Bronchial epithelial cell (primary cell): ENCODE data around the gene BCAR1. TPM values are rescaled to one million over a fixed set of nuclear protein-coding genes. Genes with fewer than 3 reads are reported as not detected.

Experiments used
- DNase-seq: peaks from one replicate; pipeline ENCODE4 v3.0.0-alpha.2; 2010; ENCODE audit warnings: low read depth
- FAIRE-seq: peaks from 2 replicates; lab custom pipeline; 2011; peaks lifted over from hg19 to GRCh38; lab: Jason Lieb, UNC
- H3K27me3 ChIP-seq: 2 replicates; pipeline ENCODE4 v1.5.1; 2011; ENCODE audit warnings: low read length; ENCODE audit not compliant: control insufficient read depth, insufficient read depth
- H3K36me3 ChIP-seq: 2 replicates; pipeline ENCODE4 v1.5.1; 2011; ENCODE audit warnings: low read length; ENCODE audit not compliant: control insufficient read depth, insufficient read depth
- H3K4me3 ChIP-seq: 2 replicates; pipeline ENCODE4 v1.5.1; 2011; ENCODE audit warnings: mild to moderate bottlenecking, low read depth, low read length, control low read depth
- total RNA-seq: library from RNA; depleted of rRNA; stranded (reverse); fragments of >200 nt; gene quantifications from 2 replicates; pipeline ENCODE4 v1.2.1, GENCODE V29; 2014
- TF ChIP-seq, protein P1 (sequence below): IDR thresholded peaks from 2 replicates; pipeline ENCODE4 v1.5.1; 2011; ENCODE audit warnings: mild to moderate bottlenecking, moderate library complexity, low read length, control low read depth, inconsistent platforms; ENCODE audit not compliant: insufficient read depth, severe bottlenecking

The BCAR1 gene
- total RNA-seq, 1 donor from 2014 or later, result 44.2 TPM

DNA sequence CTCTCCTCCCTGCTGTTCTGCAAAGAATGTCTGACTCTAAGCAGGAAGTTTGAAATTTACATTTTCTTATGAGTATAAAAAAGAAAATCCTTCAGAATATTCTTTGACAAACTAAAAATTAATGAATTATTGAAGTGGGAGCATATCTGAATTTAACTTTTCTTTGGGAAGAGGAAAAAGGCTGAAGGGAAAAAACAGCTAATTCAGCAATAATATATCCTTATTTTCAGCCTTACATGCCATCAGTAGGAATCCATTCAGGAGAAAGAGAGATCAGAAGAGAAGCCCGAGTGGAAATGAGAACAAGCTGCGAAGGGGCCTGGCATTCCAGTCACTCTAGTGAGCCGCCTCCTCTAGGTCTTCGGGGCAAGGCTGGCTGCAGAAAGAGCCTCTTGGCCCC, 41.7 kb upstream of the BCAR1 start:
- DNase-seq, result no peak
- TF ChIP-seq, protein P1, sequence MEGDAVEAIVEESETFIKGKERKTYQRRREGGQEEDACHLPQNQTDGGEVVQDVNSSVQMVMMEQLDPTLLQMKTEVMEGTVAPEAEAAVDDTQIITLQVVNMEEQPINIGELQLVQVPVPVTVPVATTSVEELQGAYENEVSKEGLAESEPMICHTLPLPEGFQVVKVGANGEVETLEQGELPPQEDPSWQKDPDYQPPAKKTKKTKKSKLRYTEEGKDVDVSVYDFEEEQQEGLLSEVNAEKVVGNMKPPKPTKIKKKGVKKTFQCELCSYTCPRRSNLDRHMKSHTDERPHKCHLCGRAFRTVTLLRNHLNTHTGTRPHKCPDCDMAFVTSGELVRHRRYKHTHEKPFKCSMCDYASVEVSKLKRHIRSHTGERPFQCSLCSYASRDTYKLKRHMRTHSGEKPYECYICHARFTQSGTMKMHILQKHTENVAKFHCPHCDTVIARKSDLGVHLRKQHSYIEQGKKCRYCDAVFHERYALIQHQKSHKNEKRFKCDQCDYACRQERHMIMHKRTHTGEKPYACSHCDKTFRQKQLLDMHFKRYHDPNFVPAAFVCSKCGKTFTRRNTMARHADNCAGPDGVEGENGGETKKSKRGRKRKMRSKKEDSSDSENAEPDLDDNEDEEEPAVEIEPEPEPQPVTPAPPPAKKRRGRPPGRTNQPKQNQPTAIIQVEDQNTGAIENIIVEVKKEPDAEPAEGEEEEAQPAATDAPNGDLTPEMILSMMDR, result no peak
- peaks cover 7% of the 10 kb centered on the region for H3K36me3 ChIP-seq
- H3K27me3 ChIP-seq, result no peaks in the 10 kb centered on the region
- no peak overlapping the region for H3K4me3 ChIP-seq
- no peak for FAIRE-seq

DNA sequence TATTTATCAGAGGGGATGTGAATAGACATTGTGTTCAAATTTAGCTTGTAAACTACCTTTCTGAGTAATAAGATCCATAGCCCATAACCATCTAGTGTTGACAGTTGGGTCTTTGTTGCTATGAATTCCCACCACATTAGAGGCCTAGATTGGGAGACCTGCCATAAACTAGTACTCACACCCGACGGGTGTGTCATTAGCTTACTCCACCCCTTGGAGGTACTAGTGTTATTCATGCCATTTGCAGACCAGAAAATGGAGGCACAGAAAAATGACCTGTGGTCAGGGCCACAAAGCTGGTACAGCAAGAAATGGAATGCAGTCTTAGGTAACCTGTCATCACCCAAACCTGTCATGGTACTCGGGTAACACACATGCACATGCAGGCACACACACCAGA, 41.3 kb upstream of the BCAR1 start:
- H3K36me3 ChIP-seq, result peaks cover 7% of the 10 kb centered on the region
- FAIRE-seq, result no peak

DNA sequence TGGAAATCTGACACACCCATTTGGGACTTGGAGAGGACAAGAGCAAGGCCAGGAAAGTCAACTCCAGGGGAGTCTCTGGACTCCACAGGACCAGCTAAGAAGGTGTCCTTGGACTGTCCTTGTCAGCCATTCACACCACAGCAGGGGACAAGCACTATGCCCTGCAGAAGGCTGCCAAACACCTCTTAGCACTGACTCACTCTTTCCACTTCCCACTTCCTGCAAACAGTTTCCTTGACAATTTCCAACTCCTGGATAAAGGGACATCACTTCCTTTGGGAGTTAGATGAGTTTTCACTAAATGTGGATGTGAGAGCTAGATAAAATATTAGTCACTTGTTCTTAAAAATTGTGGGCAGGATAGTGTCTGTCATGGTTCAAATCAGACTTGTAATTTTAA, 37.8 kb upstream of the BCAR1 start:
- peaks cover 6% of the 10 kb centered on the region for H3K36me3 ChIP-seq
- FAIRE-seq (no peak), DNase-seq (peak; percentile 28)
- no peak overlapping the region for H3K4me3 ChIP-seq
- H3K27me3 ChIP-seq, result no peaks in the 10 kb centered on the region
- TF ChIP-seq, protein P1, result no peak

More for the DNA sequence above, 41.3 kb upstream of the BCAR1 start:
- peak; percentile 34 for DNase-seq
- TF ChIP-seq, protein P1, result no peak
- Histone ChIP-seq H3K4me3 (no peak overlapping the region), H3K27me3 (no peaks in the 10 kb centered on the region)

DNA sequence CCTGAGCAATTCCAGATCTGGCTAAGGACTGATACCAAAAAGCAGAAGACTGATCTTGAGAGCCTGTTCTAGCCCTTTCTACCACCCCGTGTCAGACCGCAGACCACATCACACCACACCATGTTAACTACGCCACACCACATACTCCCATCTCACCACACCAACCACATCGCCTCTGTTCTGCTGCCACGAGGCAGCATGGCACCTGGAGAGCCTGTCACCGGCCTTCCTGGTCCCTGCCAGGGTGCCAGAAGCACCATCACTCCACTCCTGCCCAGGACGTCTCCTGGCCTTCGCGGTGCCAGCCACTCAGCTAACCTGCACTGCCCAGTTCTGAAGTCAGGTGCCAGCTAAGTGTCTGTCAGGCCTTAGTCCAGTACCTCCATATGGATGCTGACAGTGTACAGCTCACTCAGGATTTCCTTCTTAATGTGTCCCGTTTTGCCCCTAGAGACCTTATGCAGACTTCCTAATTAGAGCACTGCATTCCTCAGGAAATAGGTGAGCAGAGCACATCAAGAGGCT, 37.2 kb upstream of the BCAR1 start:
- no peak overlapping the region for H3K4me3 ChIP-seq
- FAIRE-seq (no peak), DNase-seq (no peak)
- H3K36me3 ChIP-seq, result peaks cover 6% of the 10 kb centered on the region
- H3K27me3 ChIP-seq, result no peaks in the 10 kb centered on the region
- TF ChIP-seq, protein P1, result no peak

DNA sequence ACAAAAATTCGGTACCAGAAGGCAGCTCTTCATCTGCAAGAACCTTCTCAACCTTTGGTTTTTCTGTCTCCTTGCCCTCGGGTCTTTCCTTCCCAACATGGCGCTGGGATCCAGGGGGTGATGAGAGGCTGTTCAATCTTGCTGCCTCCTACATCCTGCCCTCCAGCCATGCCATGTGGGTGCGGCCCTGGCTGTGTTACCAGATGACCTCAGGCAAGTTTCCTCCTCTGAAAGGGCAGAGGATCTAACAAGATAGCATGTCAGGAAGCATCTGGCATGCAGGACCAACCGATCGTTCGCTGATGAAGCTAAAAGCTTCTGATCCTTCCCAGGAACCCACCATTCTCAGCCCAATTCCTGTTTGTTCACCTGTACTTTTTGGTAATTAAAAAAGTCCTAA, 36.8 kb upstream of the BCAR1 start:
- DNase-seq (no peak), FAIRE-seq (no peak)
- H3K27me3 ChIP-seq, result no peaks in the 10 kb centered on the region
- TF ChIP-seq, protein P1, result no peak
- no peak overlapping the region for H3K4me3 ChIP-seq
- peaks cover 6% of the 10 kb centered on the region for H3K36me3 ChIP-seq

DNA sequence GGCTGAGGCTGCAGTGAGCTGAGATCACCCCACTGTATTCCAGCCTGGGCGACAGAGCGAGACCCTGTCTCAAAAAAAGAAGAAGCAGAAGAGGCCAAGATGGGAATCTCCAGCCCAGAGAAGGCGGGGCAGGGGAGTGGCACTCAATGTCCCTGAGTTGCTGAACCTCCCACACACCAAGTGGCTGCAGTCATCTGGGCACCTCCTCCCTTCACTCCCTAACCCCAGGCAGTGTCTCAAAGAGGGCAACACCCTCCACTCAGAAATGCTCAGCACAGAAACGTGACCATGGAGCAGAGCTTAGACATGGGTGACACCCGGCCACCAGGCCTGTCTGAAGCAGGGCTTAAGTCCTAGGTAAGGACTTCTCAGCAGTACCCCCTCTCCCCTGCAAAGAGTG, 36.3 kb upstream of the BCAR1 start:
- FAIRE-seq (no peak), DNase-seq (no peak)
- Histone ChIP-seq H3K27me3 (no peaks in the 10 kb centered on the region), H3K36me3 (peaks cover 4% of the 10 kb centered on the region), H3K4me3 (no peak overlapping the region)
- TF ChIP-seq, protein P1, result no peak
